GM23338 (cell line): ENCODE results near the gene NNAT.
"Not testable (repeated sequence)": the region's sequence is repeated elsewhere in the genome, so short reads cannot be mapped to it uniquely, and the experiment has no call there.

Experiments used
- EZH2 ChIP-seq: fragments of 200-600 bp; sonication (generic); IDR thresholded peaks from one replicate; pipeline ENCODE4 v1.8.0; 2017; ENCODE audit warnings: antibody characterized with exemption, mild to moderate bottlenecking, low read depth; ENCODE audit not compliant: unreplicated experiment
- JUNB ChIP-seq: IDR thresholded peaks from one replicate; pipeline ENCODE4 v1.6.1; 2016; ENCODE audit warnings: antibody characterized with exemption; ENCODE audit not compliant: unreplicated experiment
- POLR2AphosphoS5 ChIP-seq: IDR thresholded peaks from 2 replicates; pipeline ENCODE4 v1.6.1; 2016; ENCODE audit warnings: antibody characterized with exemption, low read depth
- ZNF462 ChIP-seq: fragments of 250-450 bp; sonication (Bioruptor Pico); IDR thresholded peaks from 2 replicates; pipeline ENCODE4 v1.5.0; 2020; ENCODE audit warnings: mild to moderate bottlenecking, moderate library complexity
- TF ChIP-seq, protein P1 (sequence below): IDR thresholded peaks from one replicate; pipeline ENCODE4 v1.6.1; 2018; ENCODE audit warnings: antibody characterized with exemption; ENCODE audit not compliant: unreplicated experiment
- TF ChIP-seq, protein P2 (sequence below), 2 experiments: fragments of 200-600 bp in 1 of 2; sonication (generic) in 1 of 2; conservative IDR thresholded peaks; 2 replicates each; pipeline versions ENCODE4 v1.5.1 to v1.6.1; 2016 to 2017; ENCODE audit warnings: antibody characterized with exemption in 2 of 2, low read depth in 2 of 2, mild to moderate bottlenecking in 2 of 2, moderate library complexity in 1 of 2

DNA sequence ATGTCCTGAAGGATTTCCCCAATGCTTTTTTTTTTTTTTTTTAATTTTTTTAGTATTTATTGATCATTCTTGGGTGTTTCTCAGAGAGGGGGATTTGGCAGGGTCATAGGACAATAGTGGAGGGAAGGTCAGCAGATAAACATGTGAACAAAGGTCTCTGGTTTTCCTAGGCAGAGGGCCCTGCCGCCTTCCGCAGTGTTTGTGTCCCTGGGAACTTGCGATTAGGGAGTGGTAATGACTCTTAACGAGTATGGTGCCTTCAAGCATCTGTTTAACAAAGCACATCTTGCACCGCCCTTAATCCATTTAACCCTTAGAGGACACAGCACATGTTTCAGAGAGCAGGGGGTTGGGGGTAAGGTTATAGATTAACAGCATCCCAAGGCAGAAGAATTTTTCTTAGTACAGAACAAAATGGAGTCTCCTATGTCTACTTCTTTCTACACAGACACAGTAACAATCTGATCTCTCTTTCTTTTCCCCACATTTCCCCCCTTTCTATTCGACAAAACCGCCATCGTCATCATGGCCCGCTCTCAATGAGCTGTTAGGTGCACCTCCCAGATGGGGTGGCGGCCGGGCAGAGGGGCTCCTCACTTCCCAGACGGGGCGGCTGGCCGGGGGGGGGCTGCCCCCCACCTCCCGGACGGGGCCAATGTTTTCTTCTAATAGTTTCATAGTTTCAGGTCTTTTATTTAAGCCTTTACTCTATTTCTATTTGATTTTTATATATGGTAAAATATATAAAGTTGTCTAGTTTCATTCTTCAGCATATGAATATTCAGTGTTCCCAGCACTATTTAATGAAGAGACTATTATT lies 29.3 kb downstream of the NNAT start:
- TF ChIP-seq, protein P1, sequence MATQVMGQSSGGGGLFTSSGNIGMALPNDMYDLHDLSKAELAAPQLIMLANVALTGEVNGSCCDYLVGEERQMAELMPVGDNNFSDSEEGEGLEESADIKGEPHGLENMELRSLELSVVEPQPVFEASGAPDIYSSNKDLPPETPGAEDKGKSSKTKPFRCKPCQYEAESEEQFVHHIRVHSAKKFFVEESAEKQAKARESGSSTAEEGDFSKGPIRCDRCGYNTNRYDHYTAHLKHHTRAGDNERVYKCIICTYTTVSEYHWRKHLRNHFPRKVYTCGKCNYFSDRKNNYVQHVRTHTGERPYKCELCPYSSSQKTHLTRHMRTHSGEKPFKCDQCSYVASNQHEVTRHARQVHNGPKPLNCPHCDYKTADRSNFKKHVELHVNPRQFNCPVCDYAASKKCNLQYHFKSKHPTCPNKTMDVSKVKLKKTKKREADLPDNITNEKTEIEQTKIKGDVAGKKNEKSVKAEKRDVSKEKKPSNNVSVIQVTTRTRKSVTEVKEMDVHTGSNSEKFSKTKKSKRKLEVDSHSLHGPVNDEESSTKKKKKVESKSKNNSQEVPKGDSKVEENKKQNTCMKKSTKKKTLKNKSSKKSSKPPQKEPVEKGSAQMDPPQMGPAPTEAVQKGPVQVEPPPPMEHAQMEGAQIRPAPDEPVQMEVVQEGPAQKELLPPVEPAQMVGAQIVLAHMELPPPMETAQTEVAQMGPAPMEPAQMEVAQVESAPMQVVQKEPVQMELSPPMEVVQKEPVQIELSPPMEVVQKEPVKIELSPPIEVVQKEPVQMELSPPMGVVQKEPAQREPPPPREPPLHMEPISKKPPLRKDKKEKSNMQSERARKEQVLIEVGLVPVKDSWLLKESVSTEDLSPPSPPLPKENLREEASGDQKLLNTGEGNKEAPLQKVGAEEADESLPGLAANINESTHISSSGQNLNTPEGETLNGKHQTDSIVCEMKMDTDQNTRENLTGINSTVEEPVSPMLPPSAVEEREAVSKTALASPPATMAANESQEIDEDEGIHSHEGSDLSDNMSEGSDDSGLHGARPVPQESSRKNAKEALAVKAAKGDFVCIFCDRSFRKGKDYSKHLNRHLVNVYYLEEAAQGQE = not testable (repeated sequence)
- TF ChIP-seq, protein P2, sequence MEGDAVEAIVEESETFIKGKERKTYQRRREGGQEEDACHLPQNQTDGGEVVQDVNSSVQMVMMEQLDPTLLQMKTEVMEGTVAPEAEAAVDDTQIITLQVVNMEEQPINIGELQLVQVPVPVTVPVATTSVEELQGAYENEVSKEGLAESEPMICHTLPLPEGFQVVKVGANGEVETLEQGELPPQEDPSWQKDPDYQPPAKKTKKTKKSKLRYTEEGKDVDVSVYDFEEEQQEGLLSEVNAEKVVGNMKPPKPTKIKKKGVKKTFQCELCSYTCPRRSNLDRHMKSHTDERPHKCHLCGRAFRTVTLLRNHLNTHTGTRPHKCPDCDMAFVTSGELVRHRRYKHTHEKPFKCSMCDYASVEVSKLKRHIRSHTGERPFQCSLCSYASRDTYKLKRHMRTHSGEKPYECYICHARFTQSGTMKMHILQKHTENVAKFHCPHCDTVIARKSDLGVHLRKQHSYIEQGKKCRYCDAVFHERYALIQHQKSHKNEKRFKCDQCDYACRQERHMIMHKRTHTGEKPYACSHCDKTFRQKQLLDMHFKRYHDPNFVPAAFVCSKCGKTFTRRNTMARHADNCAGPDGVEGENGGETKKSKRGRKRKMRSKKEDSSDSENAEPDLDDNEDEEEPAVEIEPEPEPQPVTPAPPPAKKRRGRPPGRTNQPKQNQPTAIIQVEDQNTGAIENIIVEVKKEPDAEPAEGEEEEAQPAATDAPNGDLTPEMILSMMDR (conservative IDR thresholded peaks at IDR 0.05; ENCODE audit: low read depth in 2 of 2) = not testable (repeated sequence)
- not testable (repeated sequence) for TF ChIP-seq EZH2, ZNF462, JUNB, POLR2AphosphoS5
